Keratinocyte (primary cell): Measurements from ENCODE around the gene INPP5B. TPM values are rescaled to one million over a fixed set of nuclear protein-coding genes. Genes with fewer than 3 reads are reported as not detected.

Experiments used
- DNase-seq: peaks from one replicate; pipeline ENCODE4 v3.0.0-alpha.2; 2011; ENCODE audit warnings: low read depth, missing footprints, low spot score
- FAIRE-seq: peaks from 2 replicates; lab custom pipeline; 2011; peaks lifted over from hg19 to GRCh38; lab: Jason Lieb, UNC
- H2AFZ ChIP-seq: 2 replicates; pipeline ENCODE4 v1.6.0; 2012; ENCODE audit warnings: low read length, control low read depth, inconsistent platforms; ENCODE audit not compliant: control insufficient read depth
- H3K27ac ChIP-seq: 2 replicates; pipeline ENCODE4 v1.5.1; 2011; ENCODE audit warnings: low read length; ENCODE audit not compliant: control insufficient read depth, insufficient read depth
- H3K27me3 ChIP-seq: 3 replicates; pipeline ENCODE4 v1.6.0; 2011; ENCODE audit warnings: low read length; ENCODE audit not compliant: control insufficient read depth, insufficient read depth; ENCODE audit errors: extremely low read depth
- H3K36me3 ChIP-seq, 2 experiments: 2 replicates in 1 of 2; 3 replicates in 1 of 2; pipeline ENCODE4 v1.5.1; 2011; ENCODE audit warnings: low read length in 2 of 2, mild to moderate bottlenecking in 1 of 2; ENCODE audit not compliant: control insufficient read depth in 2 of 2, insufficient read depth in 2 of 2; ENCODE audit errors: extremely low read depth in 1 of 2
- H3K4me1 ChIP-seq: 3 replicates; pipeline ENCODE4 v1.5.1; 2011; ENCODE audit warnings: low read length; ENCODE audit not compliant: control insufficient read depth, insufficient read depth; ENCODE audit errors: extremely low read depth
- H3K4me2 ChIP-seq: 3 replicates; pipeline ENCODE4 v1.6.0; 2011; ENCODE audit warnings: low read depth, low read length; ENCODE audit not compliant: control insufficient read depth, insufficient read depth; ENCODE audit errors: extremely low read depth
- H3K4me3 ChIP-seq, 3 experiments: fragments of 200-600 bp in 1 of 3; sonication (generic) in 1 of 3; 2 replicates in 2 of 3; 3 replicates in 1 of 3; pipeline ENCODE4 v1.5.1; 2011 to 2016; ENCODE audit warnings: low read length in 3 of 3, mild to moderate bottlenecking in 3 of 3, control low read depth in 2 of 3, inconsistent platforms in 1 of 3, low read depth in 1 of 3, mixed read lengths in 1 of 3, mixed run types in 1 of 3, moderate library complexity in 1 of 3; ENCODE audit not compliant: control insufficient read depth in 2 of 3, insufficient read depth in 2 of 3; ENCODE audit errors: extremely low read depth in 1 of 3
- H3K79me2 ChIP-seq: 2 replicates; pipeline ENCODE4 v1.6.0; 2012; ENCODE audit warnings: low read length; ENCODE audit not compliant: control insufficient read depth, insufficient read depth
- H3K9ac ChIP-seq: 3 replicates; pipeline ENCODE4 v1.6.0; 2011; ENCODE audit warnings: low read length; ENCODE audit not compliant: control insufficient read depth, insufficient read depth; ENCODE audit errors: extremely low read depth
- H3K9me1 ChIP-seq: 3 replicates; pipeline ENCODE4 v1.6.0; 2011; ENCODE audit warnings: low read length; ENCODE audit not compliant: control insufficient read depth, insufficient read depth; ENCODE audit errors: extremely low read depth
- H3K9me3 ChIP-seq: 2 replicates; pipeline ENCODE4 v1.5.1; 2012; ENCODE audit warnings: low read depth, low read length; ENCODE audit not compliant: control insufficient read depth
- H4K20me1 ChIP-seq: 3 replicates; pipeline ENCODE4 v1.6.0; 2011; ENCODE audit warnings: low read length; ENCODE audit not compliant: control insufficient read depth, insufficient read depth; ENCODE audit errors: extremely low read depth
- EZH2 ChIP-seq: IDR thresholded peaks from one replicate; pipeline ENCODE4 v1.6.1; 2012; ENCODE audit warnings: inconsistent platforms, mild to moderate bottlenecking, low read length, moderate library complexity
- dilution Hi-C: fragments of 300-500 bp; cut with MboI; formaldehyde crosslinking; loops from one replicate; pipeline ENCODE4 v1.7.0; 2020; ENCODE audit warnings: low sequenced_read_pairs; ENCODE audit not compliant: extremely low pct_ligation_motif_present
- polyA plus RNA-seq, 5 experiments: library from polyadenylated mRNA; depleted of rRNA in 3 of 5; stranded (reverse) in 3 of 5; stranded (forward) in 1 of 5; unstranded in 1 of 5; fragments of >200 nt; gene quantifications; 1 replicate in 1 of 5; 2 replicates in 3 of 5; 3 replicates in 1 of 5; pipeline versions ENCODE4 v1.2.1 to v1.2.3, GENCODE V29; 2011 to 2012; ENCODE audit warnings: missing spikeins in 2 of 5, low read depth in 1 of 5, low replicate concordance in 1 of 5
- TF ChIP-seq, protein P1 (sequence below), 3 experiments: IDR thresholded peaks in 1 of 3; conservative IDR thresholded peaks in 1 of 3; optimal IDR thresholded peaks in 1 of 3; 2 replicates in 2 of 3; 3 replicates in 1 of 3; pipeline versions ENCODE3 to v1.5.1; 2011; ENCODE audit warnings: low read length in 3 of 3, mild to moderate bottlenecking in 3 of 3, moderate library complexity in 2 of 3, control low read depth in 1 of 3, inconsistent platforms in 1 of 3; ENCODE audit not compliant: insufficient read depth in 2 of 3; ENCODE audit errors: extremely low read depth in 1 of 3

The INPP5B gene
- polyA plus RNA-seq, 1 donor (not counting 4 experiments of a cell fraction or from before 2014, with no cell fraction given): 6.4 TPM

DNA sequence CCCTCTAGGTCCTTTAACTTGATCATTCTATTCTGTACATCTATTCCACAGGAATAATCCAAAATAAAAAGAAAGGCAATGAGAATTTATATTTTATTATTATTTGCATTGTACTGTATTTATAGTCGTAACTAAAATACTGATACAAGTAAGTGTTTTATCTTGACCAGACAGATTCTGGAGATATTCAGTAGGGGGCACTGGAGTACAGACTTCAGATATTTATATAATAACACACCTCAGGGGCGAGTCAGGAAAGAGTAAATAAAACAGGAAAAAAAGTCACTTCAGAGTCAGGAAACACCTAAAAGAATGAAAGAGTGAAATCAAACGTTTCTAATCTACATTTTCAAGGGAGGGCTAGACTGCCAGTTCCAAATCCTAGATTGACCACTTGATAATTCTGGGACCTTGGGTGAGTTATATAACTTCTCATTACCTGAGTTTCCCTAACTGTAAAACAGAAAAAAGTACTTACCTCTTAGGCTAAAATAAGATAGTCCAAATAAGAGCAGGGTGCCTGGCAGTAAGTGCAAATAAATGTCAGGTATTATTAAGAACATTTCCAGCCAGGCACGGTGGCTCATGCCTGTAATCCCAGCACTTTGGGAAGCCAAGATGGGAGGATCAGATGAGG, 56.4 kb downstream of the INPP5B start:
- no peak for DNase-seq
- no peaks in the 10 kb centered on the region for H3K27me3 ChIP-seq
- H3K4me3 ChIP-seq: no peak overlapping the region
- H3K9me1 ChIP-seq: no peaks in the 10 kb centered on the region
- dilution Hi-C loops: no loop called here
- H3K4me1 ChIP-seq: no peaks in the 10 kb centered on the region
- no peak for FAIRE-seq
- no peak overlapping the region for H3K4me2 ChIP-seq
- peak overlapping the region; percentile 15 for H2AFZ ChIP-seq
- no peak overlapping the region for H3K27ac ChIP-seq
- no peaks in the 10 kb centered on the region for H3K79me2 ChIP-seq
- no peaks in the 10 kb centered on the region for H4K20me1 ChIP-seq
- no peak for TF ChIP-seq EZH2
- TF ChIP-seq, protein P1, sequence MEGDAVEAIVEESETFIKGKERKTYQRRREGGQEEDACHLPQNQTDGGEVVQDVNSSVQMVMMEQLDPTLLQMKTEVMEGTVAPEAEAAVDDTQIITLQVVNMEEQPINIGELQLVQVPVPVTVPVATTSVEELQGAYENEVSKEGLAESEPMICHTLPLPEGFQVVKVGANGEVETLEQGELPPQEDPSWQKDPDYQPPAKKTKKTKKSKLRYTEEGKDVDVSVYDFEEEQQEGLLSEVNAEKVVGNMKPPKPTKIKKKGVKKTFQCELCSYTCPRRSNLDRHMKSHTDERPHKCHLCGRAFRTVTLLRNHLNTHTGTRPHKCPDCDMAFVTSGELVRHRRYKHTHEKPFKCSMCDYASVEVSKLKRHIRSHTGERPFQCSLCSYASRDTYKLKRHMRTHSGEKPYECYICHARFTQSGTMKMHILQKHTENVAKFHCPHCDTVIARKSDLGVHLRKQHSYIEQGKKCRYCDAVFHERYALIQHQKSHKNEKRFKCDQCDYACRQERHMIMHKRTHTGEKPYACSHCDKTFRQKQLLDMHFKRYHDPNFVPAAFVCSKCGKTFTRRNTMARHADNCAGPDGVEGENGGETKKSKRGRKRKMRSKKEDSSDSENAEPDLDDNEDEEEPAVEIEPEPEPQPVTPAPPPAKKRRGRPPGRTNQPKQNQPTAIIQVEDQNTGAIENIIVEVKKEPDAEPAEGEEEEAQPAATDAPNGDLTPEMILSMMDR (optimal IDR thresholded peaks at IDR 0.05 in 1 of 3, IDR thresholded peaks at IDR 0.05 in 1 of 3, conservative IDR thresholded peaks at IDR 0.05 in 1 of 3; ENCODE audit: extremely low read depth in 1 of 3, insufficient read depth in 2 of 3, low read length in 3 of 3): peak in 1 of 3 experiments; percentile 38
- peaks cover 4% of the 10 kb centered on the region in 2 experiments for H3K36me3 ChIP-seq
- no peaks in the 10 kb centered on the region for H3K9me3 ChIP-seq
- no peak overlapping the region for H3K9ac ChIP-seq

DNA sequence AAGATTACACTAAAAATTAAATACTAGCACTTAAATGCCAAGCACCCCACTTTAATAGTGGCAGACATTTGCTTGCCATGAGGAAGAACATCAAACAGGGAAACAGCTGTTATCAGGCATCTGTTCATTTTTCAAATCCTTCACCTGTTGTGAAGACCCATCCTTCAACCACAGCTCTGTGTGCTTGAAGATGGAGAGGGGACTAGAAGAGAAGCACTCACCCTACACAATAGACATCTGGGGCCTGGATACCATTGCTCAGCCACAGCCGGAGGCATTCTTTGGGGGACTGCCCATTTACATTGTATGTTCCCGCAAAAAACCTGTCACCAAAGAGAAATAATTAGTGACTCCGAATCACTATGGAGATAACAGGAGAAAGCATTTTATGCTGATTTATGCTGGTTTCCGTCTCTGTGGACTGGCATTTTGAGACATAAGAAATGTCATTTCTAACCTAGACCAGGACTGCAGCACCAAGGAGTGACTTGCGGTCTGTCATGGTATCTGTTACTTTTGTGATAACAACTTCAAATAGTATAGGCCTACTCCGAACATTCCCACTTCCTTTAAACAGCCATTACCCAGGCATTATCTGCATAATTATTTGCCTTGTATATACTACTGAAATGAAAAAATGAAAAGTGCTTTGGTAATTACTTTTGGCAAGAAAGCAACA, 58.7 kb downstream of the INPP5B start:
- Histone ChIP-seq H3K4me1 (no peaks in the 10 kb centered on the region), H3K36me3 (peaks cover 4 to 5% of the 10 kb centered on the region in 2 experiments), H2AFZ (no peak overlapping the region)

More for the DNA sequence above, 58.7 kb downstream of the INPP5B start:
- dilution Hi-C loops: no loop called here
- Histone ChIP-seq H3K9ac (no peak overlapping the region), H4K20me1 (no peaks in the 10 kb centered on the region), H3K9me3 (no peaks in the 10 kb centered on the region), H3K79me2 (no peaks in the 10 kb centered on the region), H3K27ac (no peak overlapping the region), H3K27me3 (no peaks in the 10 kb centered on the region), H3K4me2 (no peak overlapping the region), H3K4me3 (no peak overlapping the region), H3K9me1 (no peaks in the 10 kb centered on the region)
- no peak for DNase-seq
- TF ChIP-seq, protein P1 (optimal IDR thresholded peaks at IDR 0.05 in 1 of 3, IDR thresholded peaks at IDR 0.05 in 1 of 3, conservative IDR thresholded peaks at IDR 0.05 in 1 of 3; ENCODE audit: extremely low read depth in 1 of 3, insufficient read depth in 2 of 3, low read length in 3 of 3): no peak
- TF ChIP-seq EZH2: no peak
- no peak for FAIRE-seq
